Hematopoietic multipotent progenitor cell treated with erythropoietin and hydrocortisone succinate and interleukin-3 and kit ligand, for 6 days (in vitro differentiated cells): ENCODE measurements around the gene PCDHGB7.
"Not testable (repeated sequence)": the region's sequence is repeated elsewhere in the genome, so short reads cannot be mapped to it uniquely, and the experiment has no call there.

ENCODE experiments used
- DNase-seq: peaks from one replicate; pipeline ENCODE4 v3.0.0-alpha.2; 2015

The PCDHGB7 gene

DNA sequence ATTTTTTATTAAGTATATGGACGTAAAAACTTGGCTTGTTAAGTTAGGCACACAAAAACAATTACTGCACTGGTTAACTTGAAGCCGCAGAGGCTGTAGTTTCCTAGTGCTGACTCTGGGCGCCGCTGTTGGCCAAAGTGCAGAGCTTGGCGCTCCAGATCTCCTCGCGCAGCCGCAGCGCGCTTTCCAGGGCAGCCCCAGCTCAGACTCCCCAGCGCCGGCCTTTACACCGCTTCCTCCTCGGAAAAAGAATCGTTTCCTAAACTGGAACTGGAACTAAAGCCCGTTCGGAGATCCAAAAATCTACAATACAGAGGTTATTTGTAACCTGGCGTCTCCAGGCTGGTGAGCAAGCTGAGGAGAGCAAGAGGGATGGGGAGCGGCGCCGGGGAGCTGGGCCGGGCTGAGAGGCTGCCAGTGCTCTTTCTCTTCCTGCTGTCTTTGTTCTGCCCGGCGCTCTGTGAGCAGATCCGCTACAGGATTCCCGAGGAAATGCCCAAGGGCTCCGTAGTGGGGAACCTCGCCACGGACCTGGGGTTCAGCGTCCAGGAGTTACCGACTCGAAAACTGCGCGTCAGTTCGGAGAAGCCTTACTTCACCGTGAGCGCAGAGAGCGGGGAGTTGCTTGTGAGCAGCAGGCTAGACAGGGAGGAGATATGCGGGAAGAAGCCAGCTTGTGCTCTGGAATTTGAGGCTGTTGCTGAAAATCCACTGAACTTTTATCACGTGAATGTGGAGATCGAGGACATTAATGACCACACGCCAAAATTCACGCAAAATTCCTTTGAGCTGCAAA is 19.5 kb upstream of the PCDHGB7 start, which contains the start of gene PCDHGB5:
TSS of gene PCDHGB5 (plus strand) at position 192 of the 796 bp plus-strand sequence. CDS start at position 373, 181 bp downstream.
- peak; percentile 42 for DNase-seq

DNA sequence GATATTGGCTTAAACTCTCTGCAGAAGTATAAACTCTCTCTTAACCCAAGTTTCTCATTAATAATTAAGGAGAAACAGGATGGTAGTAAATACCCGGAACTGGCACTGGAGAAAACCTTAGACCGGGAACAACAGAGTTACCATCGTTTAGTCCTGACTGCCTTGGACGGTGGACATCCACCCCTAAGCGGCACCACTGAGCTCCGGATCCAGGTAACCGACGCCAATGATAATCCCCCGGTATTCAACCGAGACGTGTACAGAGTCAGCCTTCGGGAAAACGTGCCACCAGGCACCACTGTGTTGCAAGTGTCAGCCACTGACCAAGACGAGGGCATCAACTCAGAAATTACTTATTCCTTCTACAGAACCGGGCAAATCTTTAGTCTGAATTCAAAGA is 18.9 kb upstream of the PCDHGB7 start:
- DNase-seq: no peak

DNA sequence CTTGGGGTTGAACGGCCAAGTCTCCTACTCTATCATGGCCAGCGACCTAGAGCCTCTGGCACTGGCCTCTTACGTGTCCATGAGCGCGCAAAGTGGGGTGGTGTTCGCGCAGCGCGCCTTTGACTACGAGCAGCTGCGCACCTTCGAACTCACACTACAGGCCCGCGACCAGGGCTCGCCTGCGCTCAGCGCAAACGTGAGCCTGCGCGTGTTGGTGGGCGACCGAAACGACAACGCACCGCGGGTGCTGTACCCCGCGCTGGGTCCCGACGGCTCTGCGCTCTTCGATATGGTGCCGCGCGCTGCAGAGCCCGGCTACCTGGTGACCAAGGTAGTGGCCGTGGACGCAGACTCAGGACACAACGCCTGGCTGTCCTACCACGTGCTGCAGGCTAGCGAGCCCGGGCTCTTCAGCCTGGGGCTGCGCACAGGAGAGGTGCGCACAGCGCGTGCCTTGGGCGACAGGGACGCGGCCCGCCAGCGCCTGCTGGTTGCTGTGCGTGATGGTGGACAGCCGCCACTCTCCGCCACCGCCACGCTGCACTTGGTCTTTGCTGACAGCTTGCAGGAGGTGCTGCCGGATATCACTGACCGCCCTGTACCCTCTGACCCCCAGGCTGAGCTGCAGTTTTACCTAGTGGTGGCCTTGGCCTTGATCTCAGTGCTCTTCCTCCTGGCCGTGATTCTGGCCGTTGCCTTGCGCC is 17.8 kb upstream of the PCDHGB7 start:
- no peak for DNase-seq

DNA sequence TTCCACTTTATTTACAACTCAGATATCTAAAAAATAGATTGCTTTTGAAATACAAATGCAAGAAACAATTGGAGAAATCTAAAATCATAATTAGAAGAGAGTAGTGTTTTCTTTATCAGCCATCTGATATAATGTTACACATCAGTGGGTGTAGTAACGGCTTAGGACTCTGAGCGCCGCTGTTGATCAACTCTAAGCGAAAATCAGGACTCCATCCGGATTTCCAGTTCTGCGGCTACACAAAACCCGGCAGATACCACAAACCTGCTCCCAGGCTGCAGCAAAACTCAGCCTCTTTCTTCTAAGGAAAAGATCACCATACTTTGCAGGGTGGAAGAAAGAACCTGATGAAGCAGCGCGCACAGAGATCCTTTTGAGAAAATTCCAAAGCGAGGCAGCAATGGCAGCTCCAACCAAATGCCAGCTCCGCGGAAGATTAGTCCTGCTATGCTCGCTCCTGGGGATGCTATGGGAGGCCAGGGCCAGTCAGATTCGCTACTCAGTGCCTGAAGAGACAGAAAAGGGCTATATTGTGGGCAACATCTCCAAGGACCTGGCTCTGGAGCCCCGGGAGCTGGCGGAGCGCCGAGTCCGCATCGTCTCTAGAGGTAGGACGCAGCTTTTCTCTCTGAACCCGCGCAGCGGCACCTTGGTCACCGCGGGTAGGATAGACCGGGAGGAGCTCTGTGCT is 14.8 kb upstream of the PCDHGB7 start, which contains the start of gene PCDHGA9:
TSS of gene PCDHGA9 (plus strand) at position 226 of the 691 bp plus-strand sequence. CDS start at position 401, 175 bp downstream.
- peak; percentile 45 for DNase-seq

DNA sequence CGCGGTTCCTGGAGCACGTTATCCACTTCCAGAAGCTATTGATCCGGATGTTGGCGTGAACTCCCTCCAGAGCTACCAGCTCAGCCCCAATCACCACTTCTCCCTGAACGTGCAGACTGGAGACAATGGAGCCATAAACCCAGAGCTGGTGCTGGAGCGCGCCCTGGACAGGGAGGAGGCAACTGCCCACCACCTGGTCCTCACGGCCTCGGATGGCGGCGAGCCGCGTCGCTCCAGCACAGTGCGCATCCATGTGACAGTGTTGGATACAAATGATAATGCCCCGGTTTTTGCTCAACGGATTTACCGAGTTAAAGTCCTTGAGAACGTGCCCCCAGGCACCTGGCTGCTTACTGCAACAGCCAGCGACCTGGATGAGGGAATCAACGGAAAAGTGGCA is 14.1 kb upstream of the PCDHGB7 start:
- no peak for DNase-seq

DNA sequence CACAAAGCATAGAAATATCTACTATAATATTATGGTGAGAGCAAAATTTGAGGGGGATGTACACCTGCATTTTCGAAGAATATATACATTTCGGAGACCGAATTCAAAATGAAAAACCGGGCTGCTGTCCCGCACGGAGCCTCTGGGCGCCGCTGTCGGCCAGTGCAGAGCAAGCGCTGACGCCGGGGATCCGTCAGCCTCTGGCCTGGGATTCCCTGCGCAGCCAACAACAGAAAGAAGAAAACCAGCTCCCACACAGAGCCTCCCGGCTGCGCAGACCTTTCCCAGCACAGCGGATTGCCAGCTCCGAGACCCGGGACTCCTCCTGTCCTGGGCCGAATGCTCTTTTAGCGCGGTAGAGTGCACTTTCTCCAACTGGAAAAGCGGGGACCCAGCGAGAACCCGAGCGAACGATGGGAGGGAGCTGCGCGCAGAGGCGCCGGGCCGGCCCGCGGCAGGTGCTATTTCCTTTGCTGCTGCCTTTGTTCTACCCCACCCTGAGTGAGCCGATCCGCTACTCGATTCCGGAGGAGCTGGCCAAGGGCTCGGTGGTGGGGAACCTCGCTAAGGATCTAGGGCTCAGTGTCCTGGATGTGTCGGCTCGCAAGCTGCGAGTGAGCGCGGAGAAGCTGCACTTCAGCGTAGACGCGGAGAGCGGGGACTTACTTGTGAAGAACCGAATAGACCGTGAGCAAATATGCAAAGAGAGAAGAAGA is 9.5 kb upstream of the PCDHGB7 start, which contains the start of gene PCDHGB6:
TSS of gene PCDHGB6 (plus strand) at position 232 of the 716 bp plus-strand sequence. CDS start at position 414, 182 bp downstream.
- peak; percentile 44 for DNase-seq

DNA sequence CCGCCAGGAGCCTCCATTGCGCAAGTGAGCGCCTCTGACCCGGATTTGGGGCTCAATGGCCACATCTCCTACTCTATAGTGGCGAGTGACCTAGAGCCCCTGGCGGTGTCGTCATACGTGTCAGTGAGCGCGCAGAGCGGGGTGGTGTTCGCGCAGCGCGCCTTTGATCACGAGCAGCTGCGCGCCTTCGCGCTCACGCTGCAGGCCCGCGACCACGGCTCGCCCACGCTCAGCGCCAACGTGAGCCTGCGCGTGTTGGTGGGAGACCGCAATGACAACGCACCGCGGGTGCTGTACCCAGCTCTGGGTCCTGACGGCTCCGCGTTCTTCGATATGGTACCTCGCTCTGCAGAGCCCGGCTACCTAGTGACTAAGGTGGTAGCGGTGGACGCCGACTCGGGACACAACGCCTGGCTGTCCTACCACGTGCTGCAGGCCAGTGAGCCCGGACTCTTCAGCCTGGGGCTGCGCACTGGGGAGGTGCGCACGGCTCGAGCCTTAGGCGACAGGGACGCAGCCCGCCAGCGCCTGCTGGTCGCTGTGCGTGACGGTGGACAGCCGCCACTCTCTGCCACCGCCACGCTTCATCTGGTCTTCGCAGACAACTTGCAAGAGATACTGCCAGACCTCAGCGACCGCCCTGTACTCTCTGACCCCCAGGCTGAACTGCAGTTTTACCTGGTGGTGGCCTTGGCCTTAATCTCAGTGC is 7.7 kb upstream of the PCDHGB7 start:
- no peak for DNase-seq

DNA sequence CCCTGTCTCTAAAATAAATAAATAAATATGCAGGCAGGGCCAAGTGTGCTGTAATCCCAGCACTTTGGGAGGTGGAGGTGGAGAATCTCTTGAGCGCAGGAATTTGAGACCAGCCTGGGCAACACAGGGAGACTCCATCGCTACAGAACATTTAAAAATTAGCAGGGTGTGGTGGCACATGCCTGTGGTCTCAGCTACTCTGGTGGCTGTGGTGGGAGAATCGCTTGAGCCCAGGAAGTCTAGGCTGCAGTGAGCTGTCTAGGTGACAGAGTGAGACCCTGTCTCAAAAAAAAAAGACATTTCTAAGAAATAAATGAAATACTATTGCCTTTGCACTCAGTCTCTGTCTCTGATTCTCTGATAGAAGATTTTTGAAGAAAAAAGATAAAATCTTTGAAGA is 5.9 kb upstream of the PCDHGB7 start:
- DNase-seq: no peak

DNA sequence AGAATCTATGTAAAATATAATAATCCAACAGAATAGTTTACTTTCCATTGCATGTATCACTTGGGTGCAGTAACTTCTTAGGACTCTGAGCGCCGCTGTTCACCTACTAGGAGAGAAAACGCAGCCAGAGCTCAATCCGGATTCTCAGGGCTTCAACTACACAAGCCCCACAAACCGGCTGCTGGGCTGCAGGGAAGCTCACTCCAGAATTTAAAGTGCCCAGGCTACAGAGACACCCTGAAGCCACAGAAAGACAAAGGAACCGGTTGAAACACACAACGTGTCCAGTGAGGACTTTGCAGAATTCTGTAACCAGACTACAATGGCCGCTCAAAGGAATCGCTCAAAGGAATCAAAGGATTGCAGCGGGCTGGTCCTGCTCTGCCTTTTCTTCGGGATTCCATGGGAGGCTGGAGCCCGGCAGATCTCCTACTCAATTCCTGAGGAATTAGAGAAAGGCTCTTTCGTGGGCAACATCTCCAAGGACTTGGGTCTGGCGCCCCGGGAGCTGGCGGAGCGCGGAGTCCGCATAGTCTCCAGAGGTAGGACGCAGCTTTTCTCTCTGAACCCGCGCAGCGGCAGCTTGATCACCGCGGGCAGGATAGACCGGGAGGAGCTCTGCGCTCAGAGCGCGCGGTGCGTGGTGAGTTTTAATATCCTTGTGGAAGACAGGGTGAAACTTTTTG is 4.5 kb upstream of the PCDHGB7 start, which contains the start of gene PCDHGA10:
TSS of gene PCDHGA10 (plus strand) at position 134 of the 686 bp plus-strand sequence. CDS start at position 323, 189 bp downstream.
- DNase-seq: peak; percentile 86

DNA sequence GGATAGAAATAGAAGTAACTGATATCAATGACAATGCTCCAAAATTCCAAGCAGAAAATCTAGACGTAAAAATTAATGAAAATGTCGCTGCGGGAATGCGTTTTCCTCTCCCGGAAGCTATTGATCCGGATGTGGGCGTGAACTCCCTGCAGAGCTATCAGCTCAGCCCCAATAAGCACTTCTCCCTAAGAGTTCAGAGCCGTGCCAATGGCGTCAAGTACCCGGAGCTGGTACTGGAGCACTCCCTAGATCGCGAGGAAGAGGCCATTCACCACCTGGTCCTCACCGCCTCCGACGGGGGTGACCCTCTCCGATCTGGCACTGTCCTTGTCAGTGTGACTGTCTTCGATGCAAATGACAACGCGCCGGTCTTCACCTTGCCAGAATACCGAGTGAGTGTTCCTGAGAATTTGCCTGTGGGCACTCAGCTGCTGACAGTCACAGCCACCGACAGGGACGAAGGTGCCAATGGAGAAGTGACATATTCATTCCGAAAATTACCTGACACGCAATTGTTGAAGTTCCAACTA is 3.9 kb upstream of the PCDHGB7 start:
- no peak for DNase-seq

DNA sequence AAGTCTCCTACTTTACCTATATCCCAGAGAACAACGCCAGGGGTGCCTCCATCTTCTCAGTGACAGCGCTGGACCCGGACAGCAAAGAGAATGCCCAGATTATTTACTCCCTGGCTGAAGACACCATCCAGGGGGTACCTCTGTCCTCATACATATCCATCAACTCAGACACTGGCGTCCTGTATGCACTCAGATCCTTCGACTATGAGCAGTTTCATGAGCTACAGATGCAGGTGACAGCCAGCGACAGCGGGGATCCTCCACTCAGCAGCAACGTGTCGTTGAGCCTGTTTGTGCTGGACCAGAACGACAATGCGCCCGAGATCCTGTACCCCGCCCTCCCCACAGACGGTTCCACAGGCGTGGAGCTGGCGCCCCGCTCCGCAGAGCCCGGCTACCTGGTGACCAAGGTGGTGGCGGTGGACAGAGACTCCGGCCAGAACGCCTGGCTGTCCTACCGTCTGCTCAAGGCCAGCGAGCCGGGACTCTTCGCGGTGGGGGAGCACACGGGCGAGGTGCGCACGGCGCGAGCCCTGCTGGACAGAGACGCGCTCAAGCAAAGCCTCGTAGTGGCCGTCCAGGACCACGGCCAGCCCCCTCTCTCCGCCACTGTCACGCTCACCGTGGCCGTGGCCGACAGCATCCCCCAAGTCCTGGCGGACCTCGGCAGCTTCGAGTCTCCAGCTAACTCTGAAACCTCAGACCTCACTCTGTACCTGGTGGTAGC is 2.8 kb upstream of the PCDHGB7 start:
- not testable (repeated sequence) for DNase-seq

DNA sequence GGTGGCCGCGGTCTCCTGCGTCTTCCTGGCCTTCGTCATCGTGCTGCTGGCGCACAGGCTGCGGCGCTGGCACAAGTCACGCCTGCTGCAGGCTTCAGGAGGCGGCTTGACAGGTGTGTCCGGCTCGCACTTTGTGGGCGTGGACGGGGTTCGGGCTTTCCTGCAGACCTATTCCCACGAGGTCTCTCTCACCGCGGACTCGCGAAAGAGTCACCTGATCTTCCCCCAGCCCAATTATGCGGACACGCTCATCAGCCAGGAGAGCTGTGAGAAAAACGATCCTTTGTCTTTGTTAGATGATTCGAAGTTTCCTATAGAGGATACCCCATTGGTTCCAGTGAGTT is 2.2 kb upstream of the PCDHGB7 start:
- not testable (repeated sequence) for DNase-seq

DNA sequence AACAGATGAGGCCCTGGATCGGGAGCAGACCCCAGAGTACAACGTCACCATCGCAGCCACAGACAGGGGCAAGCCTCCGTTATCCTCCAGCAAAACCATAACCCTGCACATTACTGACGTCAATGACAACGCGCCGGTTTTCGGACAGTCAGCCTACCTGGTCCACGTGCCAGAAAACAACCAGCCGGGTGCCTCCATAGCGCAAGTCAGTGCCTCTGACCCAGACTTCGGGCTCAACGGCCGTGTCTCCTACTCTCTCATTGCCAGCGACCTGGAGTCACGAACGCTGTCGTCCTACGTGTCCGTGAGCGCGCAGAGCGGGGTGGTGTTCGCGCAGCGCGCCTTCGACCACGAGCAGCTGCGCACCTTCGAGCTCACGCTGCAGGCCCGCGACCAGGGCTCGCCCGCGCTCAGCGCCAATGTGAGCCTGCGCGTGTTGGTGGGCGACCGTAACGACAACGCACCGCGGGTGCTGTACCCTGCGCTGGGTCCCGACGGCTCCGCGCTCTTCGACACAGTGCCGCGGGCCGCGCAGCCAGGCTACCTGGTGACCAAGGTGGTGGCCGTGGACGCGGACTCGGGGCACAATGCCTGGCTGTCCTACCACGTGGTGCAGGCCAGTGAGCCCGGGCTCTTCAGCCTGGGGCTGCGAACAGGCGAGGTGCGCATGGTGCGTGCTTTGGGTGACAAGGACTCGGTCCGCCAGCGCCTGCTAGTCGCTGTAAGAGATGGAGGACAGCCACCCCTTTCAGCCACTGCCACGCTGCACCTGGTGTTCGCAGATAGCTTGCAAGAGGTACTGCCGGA is 1.8 kb downstream of the PCDHGB7 start:
- no peak for DNase-seq

DNA sequence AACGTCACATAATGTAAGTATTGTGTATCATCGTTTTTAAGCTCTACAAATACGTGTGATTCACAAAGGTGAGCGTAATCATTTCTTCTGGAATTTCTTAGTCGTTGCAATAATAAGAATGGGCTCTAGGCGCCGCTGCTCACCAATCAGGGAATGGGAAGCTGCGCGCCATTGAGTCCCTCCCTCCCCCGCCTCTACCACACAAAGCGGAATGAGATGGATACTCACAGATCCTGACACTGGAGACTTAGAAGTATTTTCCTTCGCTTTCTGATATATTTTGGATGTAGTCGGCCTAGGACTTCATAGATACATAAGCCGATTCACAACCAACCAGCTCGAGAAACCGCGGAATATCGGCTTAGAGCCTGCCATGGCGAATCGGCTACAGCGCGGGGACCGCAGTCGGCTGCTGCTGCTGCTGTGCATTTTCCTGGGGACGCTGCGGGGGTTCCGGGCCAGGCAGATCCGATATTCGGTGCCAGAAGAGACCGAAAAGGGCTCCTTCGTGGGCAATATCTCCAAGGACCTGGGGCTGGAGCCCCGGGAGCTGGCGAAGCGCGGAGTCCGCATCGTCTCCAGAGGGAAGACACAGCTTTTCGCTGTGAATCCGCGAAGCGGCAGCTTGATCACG is 3.5 kb downstream of the PCDHGB7 start, which contains the start of gene PCDHGA11:
TSS of gene PCDHGA11 (plus strand) at position 197 of the 634 bp plus-strand sequence. CDS start at position 374, 177 bp downstream.
- peak; percentile 70 for DNase-seq

DNA sequence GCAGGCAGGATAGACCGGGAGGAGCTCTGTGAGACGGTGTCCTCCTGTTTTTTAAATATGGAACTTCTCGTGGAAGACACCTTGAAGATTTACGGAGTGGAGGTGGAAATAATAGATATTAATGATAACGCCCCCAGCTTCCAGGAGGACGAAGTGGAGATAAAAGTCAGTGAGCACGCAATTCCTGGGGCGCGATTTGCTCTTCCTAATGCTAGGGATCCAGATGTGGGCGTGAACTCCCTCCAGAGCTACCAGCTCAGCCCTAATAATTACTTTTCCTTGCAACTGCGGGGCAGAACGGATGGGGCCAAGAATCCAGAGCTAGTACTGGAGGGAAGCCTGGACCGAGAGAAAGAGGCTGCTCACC is 4.0 kb downstream of the PCDHGB7 start:
- DNase-seq: no peak

DNA sequence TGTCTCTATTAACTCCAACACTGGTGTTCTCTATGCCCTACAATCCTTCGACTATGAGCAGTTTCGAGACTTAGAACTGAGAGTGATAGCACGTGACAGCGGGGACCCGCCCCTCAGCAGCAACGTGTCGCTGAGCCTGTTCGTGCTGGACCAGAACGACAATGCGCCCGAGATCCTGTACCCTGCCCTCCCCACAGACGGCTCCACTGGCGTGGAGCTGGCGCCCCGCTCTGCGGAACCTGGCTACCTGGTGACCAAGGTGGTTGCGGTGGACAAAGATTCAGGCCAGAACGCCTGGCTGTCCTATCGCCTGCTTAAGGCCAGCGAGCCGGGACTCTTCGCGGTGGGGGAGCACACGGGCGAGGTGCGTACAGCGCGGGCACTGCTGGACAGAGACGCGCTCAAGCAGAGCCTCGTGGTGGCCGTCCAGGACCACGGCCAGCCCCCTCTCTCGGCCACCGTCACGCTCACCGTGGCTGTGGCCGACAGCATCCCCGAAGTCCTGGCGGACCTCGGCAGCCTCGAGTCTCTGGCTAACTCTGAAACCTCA is 5.3 kb downstream of the PCDHGB7 start:
- DNase-seq: no peak

DNA sequence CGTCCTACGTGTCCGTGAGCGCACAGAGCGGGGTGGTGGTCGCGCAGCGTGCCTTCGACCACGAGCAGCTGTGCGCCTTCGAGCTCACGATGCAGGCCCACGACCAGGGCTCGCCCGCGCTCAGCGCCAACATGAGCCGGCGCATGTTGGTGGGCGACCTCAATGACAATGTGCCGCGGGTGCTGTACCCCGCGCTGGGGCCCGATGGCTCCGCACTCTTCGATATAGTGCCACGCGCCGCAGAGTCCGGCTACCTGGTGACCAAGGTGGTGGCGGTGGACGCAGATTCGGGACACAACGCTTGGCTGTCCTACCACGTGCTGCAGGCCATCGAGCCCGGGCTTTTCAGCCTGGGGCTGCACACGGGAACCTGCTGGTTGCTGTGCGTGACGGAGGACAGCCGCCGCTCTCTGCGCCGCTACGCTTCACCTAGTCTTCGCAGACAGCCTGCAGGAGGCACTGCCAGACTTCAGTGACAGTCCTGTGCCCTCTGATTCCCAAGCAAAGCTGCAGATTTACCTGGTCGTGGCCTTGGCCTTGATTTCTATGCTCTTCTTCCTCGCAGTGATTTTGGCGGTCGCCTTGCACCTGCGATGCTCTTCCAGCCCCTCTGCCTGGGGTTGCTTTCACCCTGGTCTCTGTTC is 10.4 kb downstream of the PCDHGB7 start:
- no peak for DNase-seq
